K562 (cell line): Measurements from ENCODE around the gene KCNK4.

Experiments
- CTCF ChIP-seq, 3 experiments: IDR thresholded peaks in 2 of 3; conservative IDR thresholded peaks in 1 of 3; 2 replicates each; pipeline ENCODE4 v1.5.1; 2011 to 2012; ENCODE audit warnings: low read length in 3 of 3, mild to moderate bottlenecking in 3 of 3, control low read depth in 2 of 3, improper control_type of control experiment in 1 of 3, inconsistent platforms in 1 of 3, low read depth in 1 of 3, mixed read lengths in 1 of 3, moderate library complexity in 1 of 3; ENCODE audit not compliant: insufficient read depth in 2 of 3
- NR1H2 ChIP-seq: sonication (generic); formaldehyde crosslinking; IDR thresholded peaks from 2 replicates; pipeline ENCODE4 v1.4.0; 2020; ENCODE audit warnings: mild to moderate bottlenecking, missing genetic modification reagents
- TRIM24 ChIP-seq, 2 experiments: fragments of 450-650 bp; IDR thresholded peaks; 2 replicates each; pipeline ENCODE4 v1.6.1; 2016

GRCh38 chr11:64265176-64266160 is 25.6 kb upstream of the KCNK4 start:
- TF ChIP-seq TRIM24 (IDR thresholded peaks at IDR 0.05), result no peak
- no peak for TF ChIP-seq NR1H2
- no peak for TF ChIP-seq CTCF (IDR thresholded peaks at IDR 0.05 in 2 of 3, conservative IDR thresholded peaks at IDR 0.05 in 1 of 3; ENCODE audit: insufficient read depth in 2 of 3, low read depth in 1 of 3, low read length in 3 of 3)
